ENCODE measurements around the gene TMEM131. TPM values are rescaled to one million over a fixed set of nuclear protein-coding genes. Genes with fewer than 3 reads are reported as not detected.

The TMEM131 gene
- total and polyA plus RNA-seq, 2 experiments from 2014 or later = 9.2 to 22.7 TPM

DNA sequence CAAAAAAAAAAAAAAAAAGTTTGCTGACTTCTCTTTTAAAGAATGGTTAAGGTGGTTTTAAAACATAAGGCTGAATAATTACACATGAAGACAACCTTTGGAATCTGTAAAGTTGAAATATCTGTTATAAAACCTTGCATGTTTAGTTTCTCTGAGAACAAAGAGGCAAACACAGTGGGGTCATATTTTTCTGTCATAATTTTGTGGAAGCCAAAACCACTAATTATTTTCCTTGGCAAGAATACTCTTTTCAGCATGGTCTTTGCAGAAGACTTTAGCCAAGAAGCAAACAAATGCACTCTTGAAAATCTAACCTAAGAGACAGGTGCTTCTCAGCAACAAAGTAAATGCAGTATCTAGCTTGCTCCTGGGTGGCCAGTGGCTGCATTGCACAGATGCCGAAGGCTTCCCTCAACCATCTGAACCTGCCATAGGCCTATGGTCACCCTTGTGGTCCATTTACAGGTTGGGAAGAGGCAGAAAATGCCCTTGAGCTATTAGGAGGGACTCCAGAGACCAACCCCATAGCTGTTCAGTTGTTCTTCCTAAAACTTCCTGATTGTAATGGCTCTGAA, 237.5 kb downstream of the TMEM131 start:
- H3K27me3 Mint-ChIP-seq (ENCODE audit: insufficient read depth, low read depth, poor library complexity) = peaks cover 4% of the 10 kb centered on the region
- H4K20me1 ChIP-seq (replicated peaks; ENCODE audit: insufficient read depth) = no peaks in the 10 kb centered on the region
- H3K79me2 ChIP-seq (replicated peaks; ENCODE audit: insufficient read depth) = no peaks in the 10 kb centered on the region
- H3F3A ChIP-seq (replicated peaks; ENCODE audit: low read depth) = no peaks in the 10 kb centered on the region
- ATAC-seq (no peak), DNase-seq (ENCODE audit: low spot score) (no peak)
- H3K9me2 ChIP-seq (ENCODE audit: insufficient read depth) = no peaks in the 10 kb centered on the region
- no peaks in the 10 kb centered on the region for H3K4me1 ChIP-seq (ENCODE audit: insufficient read depth)
- H2AFZ ChIP-seq = no peak overlapping the region
- H3K36me3 Mint-ChIP-seq (ENCODE audit: low read depth) = peaks cover 10% of the 10 kb centered on the region; the same call in 2 of the 3 replicates
- H3K36me3 ChIP-seq (ENCODE audit: insufficient read depth) = no peaks in the 10 kb centered on the region
- no peak overlapping the region for H3K4me2 ChIP-seq
- H3K27ac Mint-ChIP-seq = no peak overlapping the region
- H3K4me3 ChIP-seq = no peak overlapping the region
- H3K9me3 Mint-ChIP-seq = no peaks in the 10 kb centered on the region
- no peaks in the 10 kb centered on the region for H3K27me3 ChIP-seq (ENCODE audit: insufficient read depth)
- peaks cover 11% of the 10 kb centered on the region for H3K4me1 Mint-ChIP-seq
- H3K4me3 Mint-ChIP-seq = no peak overlapping the region
- TF ChIP-seq EZH2phosphoT487 (IDR thresholded peaks at IDR 0.05; ENCODE audit: unreplicated experiment) (no peak), CREB1 (CRISPR knock-in tag; IDR thresholded peaks at IDR 0.05; ENCODE audit: low read depth) (no peak), NANOG (IDR thresholded peaks at IDR 0.05; ENCODE audit: borderline replicate concordance) (no peak), EZH2 (IDR thresholded peaks at IDR 0.05; ENCODE audit: low read depth, unreplicated experiment) (no peak), ZNF114 (CRISPR knock-in tag; IDR thresholded peaks at IDR 0.05) (no peak)
- H3K27ac ChIP-seq (ENCODE audit: low read depth) = no peak overlapping the region

GRCh38 chr2:97757062-97757461, 238.7 kb downstream of the TMEM131 start:
- Histone ChIP-seq H3K27me3 (ENCODE audit: insufficient read depth) (no peaks in the 10 kb centered on the region), H3K4me3 (no peak overlapping the region), H3K4me2 (no peak overlapping the region), H3K4me1 (ENCODE audit: insufficient read depth) (peaks cover 6% of the 10 kb centered on the region; the same call in 1 of the 2 replicates), H3F3A (replicated peaks; ENCODE audit: low read depth) (no peaks in the 10 kb centered on the region), H3K27ac (ENCODE audit: low read depth) (no peak overlapping the region), H3K36me3 (ENCODE audit: insufficient read depth) (no peaks in the 10 kb centered on the region), H3K79me2 (replicated peaks; ENCODE audit: insufficient read depth) (no peaks in the 10 kb centered on the region), H4K20me1 (replicated peaks; ENCODE audit: insufficient read depth) (no peaks in the 10 kb centered on the region), H3K9me2 (ENCODE audit: insufficient read depth) (no peaks in the 10 kb centered on the region), H2AFZ (no peak overlapping the region)
- Mint-ChIP-seq H3K27me3 (ENCODE audit: insufficient read depth, low read depth, poor library complexity) (peaks cover 4% of the 10 kb centered on the region), H3K27ac (peak overlapping the region; percentile 11; the same call in 1 of the 2 replicates), H3K36me3 (ENCODE audit: low read depth) (peaks cover 10% of the 10 kb centered on the region; the same call in 2 of the 3 replicates), H3K4me3 (no peak overlapping the region), H3K9me3 (no peaks in the 10 kb centered on the region), H3K4me1 (peaks cover 18% of the 10 kb centered on the region)
- DNase-seq (ENCODE audit: low spot score) (no peak), ATAC-seq (no peak)
- TF ChIP-seq, protein P1, sequence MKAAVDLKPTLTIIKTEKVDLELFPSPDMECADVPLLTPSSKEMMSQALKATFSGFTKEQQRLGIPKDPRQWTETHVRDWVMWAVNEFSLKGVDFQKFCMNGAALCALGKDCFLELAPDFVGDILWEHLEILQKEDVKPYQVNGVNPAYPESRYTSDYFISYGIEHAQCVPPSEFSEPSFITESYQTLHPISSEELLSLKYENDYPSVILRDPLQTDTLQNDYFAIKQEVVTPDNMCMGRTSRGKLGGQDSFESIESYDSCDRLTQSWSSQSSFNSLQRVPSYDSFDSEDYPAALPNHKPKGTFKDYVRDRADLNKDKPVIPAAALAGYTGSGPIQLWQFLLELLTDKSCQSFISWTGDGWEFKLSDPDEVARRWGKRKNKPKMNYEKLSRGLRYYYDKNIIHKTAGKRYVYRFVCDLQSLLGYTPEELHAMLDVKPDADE (IDR thresholded peaks at IDR 0.05) = no peak
- TF ChIP-seq JUNB (IDR thresholded peaks at IDR 0.05; ENCODE audit: unreplicated experiment) (no peak), CTCF (conservative IDR thresholded peaks at IDR 0.05; ENCODE audit: low read depth in 2 of 2) (no peak), ZNF462 (CRISPR knock-in tag; IDR thresholded peaks at IDR 0.05) (no peak), EZH2phosphoT487 (IDR thresholded peaks at IDR 0.05; ENCODE audit: unreplicated experiment) (no peak), CREB1 (CRISPR knock-in tag; IDR thresholded peaks at IDR 0.05; ENCODE audit: low read depth) (no peak), ZNF331 (CRISPR knock-in tag; IDR thresholded peaks at IDR 0.05; ENCODE audit: low read depth) (no peak), NANOG (IDR thresholded peaks at IDR 0.05; ENCODE audit: borderline replicate concordance) (no peak), ZNF114 (CRISPR knock-in tag; IDR thresholded peaks at IDR 0.05) (no peak)
